ENCODE results near the gene PARVA. TPM values are rescaled to one million over a fixed set of nuclear protein-coding genes. Genes with fewer than 3 reads are reported as not detected.
A peak's percentile ranks its signal among the peaks of the same experiment; 100 is the strongest.

Gene PARVA
- polyA plus RNA-seq, 2 of the 4 experiments (the other 2 are of a cell fraction) = 25.5 to 26.1 TPM

DNA sequence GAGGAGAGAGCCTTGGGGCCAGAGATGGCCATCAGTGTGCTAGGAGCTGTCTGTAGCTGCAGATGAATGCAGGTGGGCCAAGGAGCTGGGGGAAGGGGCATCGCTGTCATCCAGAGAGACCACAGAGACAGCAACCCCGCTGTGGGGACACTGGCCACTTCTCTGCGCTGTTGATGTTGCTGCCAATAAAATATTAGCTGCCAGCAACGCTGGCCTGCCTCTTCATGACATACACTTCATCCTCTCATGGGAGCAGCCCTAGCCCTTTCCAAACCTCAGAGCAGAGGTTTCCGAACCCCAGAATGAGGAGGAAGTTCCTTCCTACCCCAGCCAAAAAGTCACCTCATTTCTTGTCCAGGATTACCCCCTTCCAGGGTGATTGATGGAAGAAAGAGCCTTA lies 106.2 kb downstream of the PARVA start:
- no peak for ATAC-seq
- Histone ChIP-seq H3K4me2 (no peak overlapping the region), H3K4me1 (no peaks in the 10 kb centered on the region), H3K9me3 (peaks cover 1% of the 10 kb centered on the region; the same call in 2 of the 3 replicates), H3K27ac (no peak overlapping the region), H3K4me3 (no peak overlapping the region)
- CTCF ChIA-PET = interaction anchor here (1.1 kb wide), 1 partner anchor 153 kb away, joined by 6 read pairs; no protein-coding TSS in a partner anchor
- POLR2A ChIA-PET = no interaction called here
- no peak for FAIRE-seq
- TF ChIP-seq CBX8 (IDR thresholded peaks at IDR 0.05) (no peak), RCOR1 (IDR thresholded peaks at IDR 0.05; ENCODE audit: low read depth, low read length) (no peak), KDM1A (IDR thresholded peaks at IDR 0.05; ENCODE audit: low read depth) (no peak), EHF (CRISPR knock-in tag; IDR thresholded peaks at IDR 0.05) (no peak), HOXB13 (CRISPR knock-in tag; IDR thresholded peaks at IDR 0.05; ENCODE audit: low read depth) (no peak), POLR2AphosphoS2 (conservative IDR thresholded peaks at IDR 0.05; ENCODE audit: low read length) (no peak), PBX3 (IDR thresholded peaks at IDR 0.05) (no peak), SREBF2 (IDR thresholded peaks at IDR 0.05) (no peak), HMGXB4 (CRISPR knock-in tag; IDR thresholded peaks at IDR 0.05; ENCODE audit: borderline replicate concordance) (no peak), RNF2 (IDR thresholded peaks at IDR 0.05; ENCODE audit: borderline replicate concordance, low read depth) (no peak), CHD2 (IDR thresholded peaks at IDR 0.05; ENCODE audit: low read length, partially characterized antibody) (no peak), CHD4 (IDR thresholded peaks at IDR 0.05; ENCODE audit: borderline replicate concordance) (no peak), BHLHE40 (IDR thresholded peaks at IDR 0.05; ENCODE audit: low read depth, low read length) (no peak), HEYL (CRISPR knock-in tag; IDR thresholded peaks at IDR 0.05) (no peak)
- TF ChIP-seq, protein P1, sequence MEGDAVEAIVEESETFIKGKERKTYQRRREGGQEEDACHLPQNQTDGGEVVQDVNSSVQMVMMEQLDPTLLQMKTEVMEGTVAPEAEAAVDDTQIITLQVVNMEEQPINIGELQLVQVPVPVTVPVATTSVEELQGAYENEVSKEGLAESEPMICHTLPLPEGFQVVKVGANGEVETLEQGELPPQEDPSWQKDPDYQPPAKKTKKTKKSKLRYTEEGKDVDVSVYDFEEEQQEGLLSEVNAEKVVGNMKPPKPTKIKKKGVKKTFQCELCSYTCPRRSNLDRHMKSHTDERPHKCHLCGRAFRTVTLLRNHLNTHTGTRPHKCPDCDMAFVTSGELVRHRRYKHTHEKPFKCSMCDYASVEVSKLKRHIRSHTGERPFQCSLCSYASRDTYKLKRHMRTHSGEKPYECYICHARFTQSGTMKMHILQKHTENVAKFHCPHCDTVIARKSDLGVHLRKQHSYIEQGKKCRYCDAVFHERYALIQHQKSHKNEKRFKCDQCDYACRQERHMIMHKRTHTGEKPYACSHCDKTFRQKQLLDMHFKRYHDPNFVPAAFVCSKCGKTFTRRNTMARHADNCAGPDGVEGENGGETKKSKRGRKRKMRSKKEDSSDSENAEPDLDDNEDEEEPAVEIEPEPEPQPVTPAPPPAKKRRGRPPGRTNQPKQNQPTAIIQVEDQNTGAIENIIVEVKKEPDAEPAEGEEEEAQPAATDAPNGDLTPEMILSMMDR (IDR thresholded peaks at IDR 0.05) = no peak
- no peak for DNase-seq (ENCODE audit: low read depth in 1 of 2, low spot score in 1 of 2)
- WGBS (ENCODE audit: missing lambda C conversion rate) = 87% methylated on average over 5 of the region's 5 CpGs

- ATAC-seq = peak in 1 of 2 experiments; percentile 35; a peak in 1 of 6 replicates
- POLR2A ChIA-PET = no interaction called here
- CTCF ChIA-PET = interaction anchor here (0.6 to 2.2 kb wide), 5 partner anchors 73 to 1336 kb away, joined by 3 to 7 read pairs (median 4); no protein-coding TSS in a partner anchor
- TF ChIP-seq ZC3H11A (IDR thresholded peaks at IDR 0.05) (no peak), ELK1 (IDR thresholded peaks at IDR 0.05; ENCODE audit: low read depth, low read length) (no peak), FOXS1 (CRISPR knock-in tag; IDR thresholded peaks at IDR 0.05) (no peak), RAD21 (conservative IDR thresholded peaks at IDR 0.05 in 1 of 2, IDR thresholded peaks at IDR 0.05 in 1 of 2) (peak; percentile 15 to 44; a peak in 2 of 5 replicates), GATA3 (IDR thresholded peaks at IDR 0.05; ENCODE audit: borderline replicate concordance) (no peak), PHF8 (IDR thresholded peaks at IDR 0.05; ENCODE audit: borderline replicate concordance, low read depth) (no peak)
- TF ChIP-seq, protein P1 (IDR thresholded peaks at IDR 0.05) = peak; percentile 28; the same call in 2 of the 3 replicates
- Histone ChIP-seq H3K4me1 (no peaks in the 10 kb centered on the region), H3K9me3 (peaks cover 13% of the 10 kb centered on the region; the same call in 2 of the 3 replicates), H3K27ac (no peak overlapping the region), H3K4me3 (no peak overlapping the region), H3K4me2 (no peak overlapping the region)
- DNase-seq (ENCODE audit: low read depth in 1 of 2, low spot score in 1 of 2) = no peak
- no peak for FAIRE-seq
- 64% methylated on average over 1 of the region's 1 CpG for WGBS (ENCODE audit: missing lambda C conversion rate)
These were observed 108.0 kb downstream of the PARVA start for GRCh38 chr11:12485328-12485727.

All from A549 (cell line).